Measurements from ENCODE around the gene CLDN19. TPM values are rescaled to one million over a fixed set of nuclear protein-coding genes. Genes with fewer than 3 reads are reported as not detected.

CLDN19 gene
- total and polyA plus RNA-seq, 9 donors: 0.10 to 3.5 (median 0.58) TPM

DNA sequence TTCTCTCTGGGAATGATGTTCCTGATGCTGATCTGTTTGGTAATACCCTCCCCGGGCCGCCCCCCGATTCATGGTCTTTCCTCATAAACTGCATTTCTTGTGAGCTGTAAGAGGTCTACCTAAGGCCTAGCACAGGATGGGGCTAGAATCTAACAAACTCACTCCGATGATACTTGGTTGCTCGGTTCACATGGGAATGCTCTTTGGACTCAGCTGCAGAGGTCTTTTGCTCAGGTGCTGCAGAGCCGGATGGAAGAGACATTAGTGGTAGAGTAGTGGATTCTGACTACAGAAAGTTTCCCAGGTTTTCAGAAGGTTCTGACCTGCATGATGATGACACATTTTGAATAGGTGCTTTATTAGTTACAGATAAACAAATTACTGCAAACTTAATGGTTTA lies 36.5 kb upstream of the CLDN19 start:
- WGBS (ENCODE audit: insufficient coverage): 96% methylated on average over 5 of the region's 6 CpGs
- H3K27ac ChIP-seq (ENCODE audit: low read length): no peak overlapping the region
- H3K36me3 ChIP-seq (ENCODE audit: control insufficient read depth, insufficient read depth, low read length): peaks cover 51% of the 10 kb centered on the region
- DNase-seq: no peak
- H3K27me3 ChIP-seq (ENCODE audit: control insufficient read depth, insufficient read depth, low read length): no peaks in the 10 kb centered on the region
- no peak overlapping the region for H3K4me3 ChIP-seq (ENCODE audit: low read length)
- no peaks in the 10 kb centered on the region for H3K9me3 ChIP-seq (replicated peaks; ENCODE audit: control insufficient read depth, low read depth, low read length)
- no peaks in the 10 kb centered on the region for H3K4me1 ChIP-seq (ENCODE audit: control insufficient read depth, insufficient read depth, low read length)

DNA sequence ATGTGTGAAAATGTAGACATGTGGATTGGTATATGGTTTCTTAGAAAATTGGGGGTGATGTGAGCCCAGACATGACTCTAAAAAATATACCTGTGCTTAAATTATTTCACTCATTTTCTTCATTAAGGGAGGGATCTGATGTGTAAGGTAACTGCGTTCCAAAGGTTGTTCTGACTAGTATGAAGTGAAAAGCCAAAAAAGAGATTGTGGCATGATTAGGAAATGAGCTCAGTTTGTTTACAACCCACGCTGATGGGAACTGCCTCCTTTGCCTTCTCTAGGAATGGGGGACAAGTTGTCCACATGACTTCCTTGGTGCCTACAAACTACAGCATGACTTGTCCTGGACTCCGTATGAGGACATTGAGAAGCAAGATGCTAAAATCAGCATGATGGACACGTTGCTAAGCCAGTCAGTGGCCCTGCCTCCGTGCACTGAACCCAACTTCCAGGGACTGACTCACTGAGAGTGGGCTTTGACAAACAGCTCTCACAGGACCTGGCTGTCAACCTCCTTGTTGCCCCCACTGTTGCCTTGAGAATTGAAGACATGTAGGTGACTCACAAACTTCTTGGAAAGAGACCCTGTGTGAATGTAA lies 35.0 kb upstream of the CLDN19 start:
- peaks cover 48% of the 10 kb centered on the region for H3K36me3 ChIP-seq (ENCODE audit: control insufficient read depth, insufficient read depth, low read length)
- H3K4me1 ChIP-seq (ENCODE audit: control insufficient read depth, insufficient read depth, low read length): no peaks in the 10 kb centered on the region
- H3K9me3 ChIP-seq (replicated peaks; ENCODE audit: control insufficient read depth, low read depth, low read length): no peaks in the 10 kb centered on the region
- no peak for DNase-seq
- no peak overlapping the region for H3K27ac ChIP-seq (ENCODE audit: low read length)
- no peak overlapping the region for H3K4me3 ChIP-seq (ENCODE audit: low read length)
- H3K27me3 ChIP-seq (ENCODE audit: control insufficient read depth, insufficient read depth, low read length): no peaks in the 10 kb centered on the region
- WGBS (ENCODE audit: insufficient coverage): 100% methylated on average over 4 of the region's 5 CpGs

DNA sequence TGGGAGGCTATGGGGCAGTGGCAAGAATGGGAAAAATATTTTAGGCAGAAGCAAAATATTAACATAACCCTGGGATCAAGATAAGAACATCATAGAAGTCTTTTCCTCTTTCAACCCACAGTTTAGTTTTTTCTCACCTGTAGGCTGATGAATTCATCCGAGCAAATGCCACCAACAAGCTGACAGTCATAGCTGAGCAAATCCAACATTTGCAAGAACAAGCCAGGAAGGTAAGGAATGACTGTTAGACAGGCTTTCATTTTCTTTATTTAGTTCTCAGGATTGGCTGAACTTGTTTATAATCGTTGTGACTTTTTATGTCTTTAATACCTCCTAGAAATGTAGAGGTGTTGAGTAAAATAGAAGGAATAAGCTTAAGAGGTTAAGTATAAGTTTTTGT lies 33.4 kb upstream of the CLDN19 start:
- Histone ChIP-seq H3K4me1 (ENCODE audit: control insufficient read depth, insufficient read depth, low read length) (no peaks in the 10 kb centered on the region), H3K27ac (ENCODE audit: low read length) (no peak overlapping the region), H3K27me3 (ENCODE audit: control insufficient read depth, insufficient read depth, low read length) (no peaks in the 10 kb centered on the region), H3K9me3 (replicated peaks; ENCODE audit: control insufficient read depth, low read depth, low read length) (no peaks in the 10 kb centered on the region), H3K4me3 (ENCODE audit: low read length) (no peak overlapping the region), H3K36me3 (ENCODE audit: control insufficient read depth, insufficient read depth, low read length) (peaks cover 48% of the 10 kb centered on the region)
- no CpG with 5 or more reads among the region's 2 CpGs for WGBS (ENCODE audit: insufficient coverage)
- DNase-seq: no peak

DNA sequence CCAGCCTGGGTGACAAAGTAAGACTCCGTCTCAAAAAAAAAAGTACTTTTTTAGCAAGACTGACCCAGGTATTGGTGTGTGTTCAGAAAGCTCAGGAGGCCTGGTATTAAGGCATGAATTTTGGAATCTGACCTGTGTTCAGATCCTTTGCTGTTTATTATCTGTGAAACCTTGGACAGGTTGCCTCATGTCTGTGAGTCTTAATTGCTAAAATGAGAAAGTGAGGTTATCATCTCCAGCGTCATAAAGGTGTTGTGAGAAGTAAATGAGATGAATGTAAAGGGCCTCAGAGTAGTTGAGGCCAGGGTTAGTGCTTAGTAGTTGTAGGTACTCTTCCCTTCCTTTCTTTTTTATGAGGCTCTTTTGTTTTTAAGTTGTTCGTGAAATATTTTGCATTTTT lies 29.8 kb upstream of the CLDN19 start:
- H3K36me3 ChIP-seq (ENCODE audit: control insufficient read depth, insufficient read depth, low read length): peaks cover 18% of the 10 kb centered on the region
- no CpG with 5 or more reads among the region's 3 CpGs for WGBS (ENCODE audit: insufficient coverage)
- no peak for DNase-seq
- H3K4me3 ChIP-seq (ENCODE audit: low read length): no peak overlapping the region
- no peaks in the 10 kb centered on the region for H3K9me3 ChIP-seq (replicated peaks; ENCODE audit: control insufficient read depth, low read depth, low read length)
- H3K4me1 ChIP-seq (ENCODE audit: control insufficient read depth, insufficient read depth, low read length): peaks cover 4% of the 10 kb centered on the region
- H3K27ac ChIP-seq (ENCODE audit: low read length): no peak overlapping the region
- no peaks in the 10 kb centered on the region for H3K27me3 ChIP-seq (ENCODE audit: control insufficient read depth, insufficient read depth, low read length)

DNA sequence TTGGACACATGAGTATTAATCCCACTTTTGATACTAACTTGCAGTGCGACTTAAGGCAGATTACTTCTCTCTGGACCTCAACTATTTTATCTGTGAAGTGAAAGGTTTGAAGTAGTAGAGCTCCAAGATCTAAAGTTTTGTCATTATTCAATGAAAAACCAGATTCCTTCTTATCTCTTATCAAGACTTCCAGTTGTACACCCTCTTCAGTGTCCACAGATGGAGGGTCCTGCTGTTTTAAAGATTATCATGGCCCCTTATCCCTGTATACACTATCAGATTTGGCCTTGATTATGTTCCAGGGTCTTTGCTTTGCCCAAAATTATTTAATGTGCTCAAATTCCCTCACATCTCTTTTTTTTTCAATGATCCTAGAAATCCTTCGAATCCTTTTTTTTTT lies 28.1 kb upstream of the CLDN19 start:
- WGBS (ENCODE audit: insufficient coverage): no CpG with 5 or more reads among the region's 2 CpGs
- peaks cover 11% of the 10 kb centered on the region for H3K4me1 ChIP-seq (ENCODE audit: control insufficient read depth, insufficient read depth, low read length)
- no peak for DNase-seq
- peak overlapping the region; percentile 100 for H3K4me3 ChIP-seq (ENCODE audit: low read length)
- H3K9me3 ChIP-seq (replicated peaks; ENCODE audit: control insufficient read depth, low read depth, low read length): no peaks in the 10 kb centered on the region
- no peaks in the 10 kb centered on the region for H3K27me3 ChIP-seq (ENCODE audit: control insufficient read depth, insufficient read depth, low read length)
- peaks cover 7% of the 10 kb centered on the region for H3K36me3 ChIP-seq (ENCODE audit: control insufficient read depth, insufficient read depth, low read length)
- H3K27ac ChIP-seq (ENCODE audit: low read length): no peak overlapping the region

DNA sequence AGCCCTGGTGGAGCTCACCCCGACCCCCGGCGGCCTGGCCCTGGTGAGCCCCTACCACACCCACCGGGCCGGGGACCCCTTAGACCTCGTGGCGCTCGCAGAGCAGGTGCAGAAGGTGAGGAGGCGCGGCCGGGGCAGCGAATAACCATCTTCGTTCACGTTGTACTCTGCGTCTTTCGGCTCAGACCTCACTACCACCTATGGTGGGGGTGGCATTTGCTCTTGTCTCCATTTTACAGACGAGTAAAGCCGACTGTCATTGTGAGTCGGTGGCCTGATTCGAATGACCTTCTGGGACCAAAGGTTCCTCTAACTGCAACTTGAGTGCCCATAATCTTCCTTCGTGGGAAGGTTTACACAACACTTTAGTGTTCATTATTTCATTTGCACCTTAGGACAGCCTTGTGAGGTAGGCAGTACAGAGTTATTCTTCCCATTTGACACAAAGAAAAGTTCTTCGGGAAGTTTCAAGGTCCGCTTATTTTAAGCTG lies 27.5 kb upstream of the CLDN19 start:
- no peak for DNase-seq

DNA sequence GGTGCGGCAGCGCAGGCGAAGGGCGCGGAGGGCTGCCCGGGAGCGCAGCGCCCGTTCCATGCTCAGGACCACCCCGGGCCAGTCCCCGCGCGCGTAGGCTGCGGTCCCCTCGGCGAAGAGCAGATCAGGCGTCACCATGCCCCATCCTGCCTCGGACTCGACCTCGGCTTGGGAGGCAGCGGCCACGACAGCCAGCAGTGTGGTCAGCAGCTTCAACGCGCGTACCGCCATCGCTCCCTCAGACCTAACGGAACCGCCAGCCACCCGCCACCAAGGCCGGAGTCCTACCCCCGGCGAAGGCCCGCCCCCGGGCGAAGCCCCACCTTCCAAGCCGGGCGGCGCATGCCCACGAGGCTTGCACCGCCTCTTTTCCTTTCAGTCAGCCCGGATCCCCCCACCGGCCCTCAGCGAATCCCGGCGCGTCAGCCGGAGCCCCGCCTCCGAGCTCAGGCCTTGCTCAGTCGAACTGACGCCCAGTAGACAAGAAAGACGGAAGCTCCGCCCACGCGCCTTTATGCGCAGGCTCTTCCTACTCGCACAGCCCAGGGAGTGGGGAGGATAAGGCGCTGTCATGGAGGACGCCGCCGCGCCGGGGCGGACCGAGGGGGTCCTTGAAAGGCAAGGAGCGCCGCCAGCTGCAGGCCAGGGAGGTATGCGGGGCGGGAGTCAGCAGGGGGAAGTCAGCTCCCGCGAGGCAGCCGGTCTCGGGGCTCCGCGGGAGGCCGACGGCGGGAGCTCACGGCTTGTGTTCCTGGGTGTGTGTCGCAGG lies 26.9 kb upstream of the CLDN19 start, which contains the start of the genes C1orf50 and P3H1:
C1orf50 (plus strand) TSS at position 509 of the 769 bp plus-strand sequence; CDS start at position 572, 63 bp downstream.
P3H1 (minus strand) TSS at position 288 of the 769 bp plus-strand sequence; CDS start at position 231, 57 bp downstream.
- WGBS (ENCODE audit: insufficient coverage): under 1% methylated on average over 77 of the region's 82 CpGs

More for the DNA sequence above, 27.5 kb upstream of the CLDN19 start:
- WGBS (ENCODE audit: insufficient coverage): under 1% methylated on average over 16 of the region's 23 CpGs
- no peaks in the 10 kb centered on the region for H3K9me3 ChIP-seq (replicated peaks; ENCODE audit: control insufficient read depth, low read depth, low read length)
- peak overlapping the region; percentile 91 for H3K27ac ChIP-seq (ENCODE audit: low read length)
- peaks cover 8% of the 10 kb centered on the region for H3K36me3 ChIP-seq (ENCODE audit: control insufficient read depth, insufficient read depth, low read length)
- no peaks in the 10 kb centered on the region for H3K27me3 ChIP-seq (ENCODE audit: control insufficient read depth, insufficient read depth, low read length)
- H3K4me1 ChIP-seq (ENCODE audit: control insufficient read depth, insufficient read depth, low read length): peaks cover 11% of the 10 kb centered on the region
- peak overlapping the region; percentile 100 for H3K4me3 ChIP-seq (ENCODE audit: low read length)

DNA sequence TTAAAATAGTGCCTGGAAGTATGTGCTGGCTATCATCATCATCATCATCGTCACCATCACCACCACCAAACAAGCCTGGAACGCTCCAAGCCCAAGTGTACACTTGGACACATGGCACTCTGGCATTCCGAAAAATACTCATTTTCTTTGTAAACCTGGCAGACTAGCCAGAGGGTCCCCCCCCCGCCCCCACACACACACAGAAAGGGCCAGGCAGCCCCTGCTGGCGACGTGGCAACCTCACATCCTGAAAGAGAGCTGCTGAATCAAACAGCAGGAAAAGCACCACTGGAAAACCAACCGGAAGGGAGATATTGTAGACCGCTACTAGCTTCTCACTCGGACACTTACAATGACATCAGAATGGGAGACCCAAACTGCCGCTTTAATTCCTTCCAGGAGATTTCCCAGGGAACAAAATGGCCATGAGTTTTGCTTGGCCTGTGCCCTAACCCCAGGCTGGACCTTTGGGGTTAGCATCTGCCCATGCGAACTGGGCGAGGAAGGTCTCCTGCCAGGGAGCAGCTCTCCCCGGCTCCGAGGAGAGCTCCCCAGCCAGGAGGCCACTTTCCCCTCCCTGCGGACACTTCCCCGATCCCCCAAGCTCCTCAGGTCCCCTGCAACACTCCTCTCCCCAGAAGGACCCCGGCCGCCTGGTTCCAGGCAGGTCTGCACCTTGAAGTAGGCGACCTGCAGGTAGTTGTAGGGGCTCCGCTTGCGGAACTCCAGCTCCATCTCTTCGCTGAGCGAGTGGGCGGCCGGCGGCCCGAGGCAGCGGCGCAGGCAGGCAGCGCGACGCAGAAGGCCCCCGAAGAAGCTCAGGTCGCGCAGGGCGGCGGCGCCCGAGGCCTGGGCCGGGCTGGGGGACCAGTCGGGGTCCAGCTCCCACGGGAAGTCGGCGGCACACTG lies 26.1 kb upstream of the CLDN19 start:
- H3K27me3 ChIP-seq (ENCODE audit: control insufficient read depth, insufficient read depth, low read length): no peaks in the 10 kb centered on the region
- H3K4me1 ChIP-seq (ENCODE audit: control insufficient read depth, insufficient read depth, low read length): peaks cover 11% of the 10 kb centered on the region
- H3K4me3 ChIP-seq (ENCODE audit: low read length): peak overlapping the region; percentile 100
- H3K36me3 ChIP-seq (ENCODE audit: control insufficient read depth, insufficient read depth, low read length): peaks cover 14% of the 10 kb centered on the region
- H3K27ac ChIP-seq (ENCODE audit: low read length): peak overlapping the region; percentile 93
- peak; percentile 83 for DNase-seq
- no peaks in the 10 kb centered on the region for H3K9me3 ChIP-seq (replicated peaks; ENCODE audit: control insufficient read depth, low read depth, low read length)
- under 1% methylated on average over 33 of the region's 44 CpGs for WGBS (ENCODE audit: insufficient coverage)

More for the DNA sequence above, 26.9 kb upstream of the CLDN19 start, which contains the start of the genes C1orf50 and P3H1:
- peak; percentile 100 for DNase-seq
- Histone ChIP-seq H3K27ac (ENCODE audit: low read length) (peak within 1 kb of the TSS; percentile 93), H3K4me3 (ENCODE audit: low read length) (peak within 1 kb of the TSS; percentile 100), H3K36me3 (ENCODE audit: control insufficient read depth, insufficient read depth, low read length) (peaks cover 12% of the 10 kb centered on the region), H3K27me3 (ENCODE audit: control insufficient read depth, insufficient read depth, low read length) (no peaks in the 10 kb centered on the region), H3K9me3 (replicated peaks; ENCODE audit: control insufficient read depth, low read depth, low read length) (no peaks in the 10 kb centered on the region), H3K4me1 (ENCODE audit: control insufficient read depth, insufficient read depth, low read length) (peaks cover 11% of the 10 kb centered on the region)

DNA sequence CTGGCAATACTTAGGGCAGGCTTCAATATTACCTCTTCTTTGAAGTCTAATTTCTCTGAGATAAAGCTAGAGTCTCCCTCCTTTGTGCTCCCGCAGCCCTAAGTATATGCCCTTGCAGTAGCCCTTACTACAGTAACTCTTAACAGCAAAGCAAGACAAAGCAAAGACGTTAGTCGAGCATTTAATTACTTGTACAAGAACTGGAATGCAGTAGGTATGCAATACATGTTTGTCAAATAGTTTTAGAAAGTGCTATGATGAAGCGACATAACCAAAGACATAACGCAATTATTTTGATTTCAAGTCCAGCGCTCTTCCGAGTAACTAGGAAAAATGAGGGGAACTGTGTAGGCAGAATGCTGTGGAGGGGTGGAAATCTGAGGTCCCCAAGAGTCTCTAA lies 25.2 kb upstream of the CLDN19 start:
- no peaks in the 10 kb centered on the region for H3K27me3 ChIP-seq (ENCODE audit: control insufficient read depth, insufficient read depth, low read length)

More for the DNA sequence above, 25.2 kb upstream of the CLDN19 start:
- Histone ChIP-seq H3K4me1 (ENCODE audit: control insufficient read depth, insufficient read depth, low read length) (peaks cover 11% of the 10 kb centered on the region), H3K4me3 (ENCODE audit: low read length) (peak overlapping the region; percentile 100), H3K36me3 (ENCODE audit: control insufficient read depth, insufficient read depth, low read length) (peaks cover 20% of the 10 kb centered on the region), H3K9me3 (replicated peaks; ENCODE audit: control insufficient read depth, low read depth, low read length) (no peaks in the 10 kb centered on the region), H3K27ac (ENCODE audit: low read length) (peak overlapping the region; percentile 93)
- DNase-seq: no peak
- WGBS (ENCODE audit: insufficient coverage): 0% methylated on average over 1 of the region's 7 CpGs

All from muscle of leg (tissue), 11 donors.